ENCODE data around the gene IL1RL2.

Gene IL1RL2

GRCh38 chr2:102194609-102195268 lies 7.9 kb downstream of the IL1RL2 start:
- no peak for DNase-seq (ENCODE audit: low read depth, low spot score)

- DNase-seq (ENCODE audit: low read depth, low spot score) = no peak
Measured at GRCh38 chr2:102197389-102198137, 10.7 kb downstream of the IL1RL2 start.

GRCh38 chr2:102200539-102200938 lies 13.7 kb downstream of the IL1RL2 start:
- no peak for DNase-seq (ENCODE audit: low read depth, low spot score)

GRCh38 chr2:102204638-102205037 lies 17.8 kb downstream of the IL1RL2 start:
- DNase-seq (ENCODE audit: low read depth, low spot score) = no peak

GRCh38 chr2:102206666-102207341 lies 20.0 kb downstream of the IL1RL2 start:
- DNase-seq (ENCODE audit: low read depth, low spot score) = peak; percentile 16

- no peak for DNase-seq (ENCODE audit: low read depth, low spot score)
Measured at GRCh38 chr2:102208774-102209173, 22.0 kb downstream of the IL1RL2 start.

- DNase-seq (ENCODE audit: low read depth, low spot score) = no peak
Measured at GRCh38 chr2:102209474-102209873, 22.7 kb downstream of the IL1RL2 start.

- DNase-seq (ENCODE audit: low read depth, low spot score) = no peak
Measured at GRCh38 chr2:102217032-102217431, 30.2 kb downstream of the IL1RL2 start.

GRCh38 chr2:102224824-102225739 lies 38.3 kb downstream of the IL1RL2 start:
- DNase-seq (ENCODE audit: low read depth, low spot score) = no peak

GRCh38 chr2:102226171-102226570 lies 39.3 kb downstream of the IL1RL2 start:
- no peak for DNase-seq (ENCODE audit: low read depth, low spot score)

GRCh38 chr2:102226612-102227391 lies 40.0 kb downstream of the IL1RL2 start:
- peak; percentile 37 for DNase-seq (ENCODE audit: low read depth, low spot score)

GRCh38 chr2:102229141-102229769 lies 42.4 kb downstream of the IL1RL2 start:
- no peak for DNase-seq (ENCODE audit: low read depth, low spot score)

GRCh38 chr2:102230410-102230909 lies 43.6 kb downstream of the IL1RL2 start:
- no peak for DNase-seq (ENCODE audit: low read depth, low spot score)

- no peak for DNase-seq (ENCODE audit: low read depth, low spot score)
Measured at GRCh38 chr2:102233132-102233884, 46.5 kb downstream of the IL1RL2 start.

GRCh38 chr2:102235042-102235473 lies 48.2 kb downstream of the IL1RL2 start:
- DNase-seq (ENCODE audit: low read depth, low spot score) = no peak

GRCh38 chr2:102235491-102235890 lies 48.7 kb downstream of the IL1RL2 start:
- DNase-seq (ENCODE audit: low read depth, low spot score) = no peak

GRCh38 chr2:102236132-102236531 lies 49.3 kb downstream of the IL1RL2 start:
- DNase-seq (ENCODE audit: low read depth, low spot score) = no peak

GRCh38 chr2:102237176-102237575 lies 50.4 kb downstream of the IL1RL2 start:
- DNase-seq (ENCODE audit: low read depth, low spot score) = no peak

GRCh38 chr2:102238039-102238756 lies 51.4 kb downstream of the IL1RL2 start:
- no peak for DNase-seq (ENCODE audit: low read depth, low spot score)

Measured in astrocyte of the hippocampus (primary cell).